Left forelimb (tissue), 1 donor: Measurements from ENCODE around the gene RPA1.
"Not testable (repeated sequence)": the region's sequence is repeated elsewhere in the genome, so short reads cannot be mapped to it uniquely, and the experiment has no call there.

Source experiments
- DNase-seq: peaks from one replicate; pipeline ENCODE4 v3.0.0-alpha.2; 2018; ENCODE audit warnings: low spot score

Gene RPA1

GRCh38 chr17:1878419-1879121, 48.8 kb downstream of the RPA1 start:
- no peak for DNase-seq

GRCh38 chr17:1880851-1881630, 51.2 kb downstream of the RPA1 start:
- DNase-seq, result no peak

- no peak for DNase-seq
Measured at GRCh38 chr17:1882836-1883235, 53.0 kb downstream of the RPA1 start.

GRCh38 chr17:1883536-1883935, 53.7 kb downstream of the RPA1 start:
- DNase-seq, result no peak

- no peak for DNase-seq
Measured at GRCh38 chr17:1888741-1889140, 58.9 kb downstream of the RPA1 start.

- no peak for DNase-seq
Measured at GRCh38 chr17:1890758-1891450, 61.1 kb downstream of the RPA1 start.

GRCh38 chr17:1894753-1895339, 65.0 kb downstream of the RPA1 start:
- DNase-seq, result no peak

- DNase-seq, result not testable (repeated sequence)
Measured at GRCh38 chr17:1895479-1895878, 65.7 kb downstream of the RPA1 start.

- no peak for DNase-seq
Measured at GRCh38 chr17:1896243-1897104, 66.7 kb downstream of the RPA1 start.

GRCh38 chr17:1897105-1897656, 67.4 kb downstream of the RPA1 start:
- no peak for DNase-seq

GRCh38 chr17:1898332-1898731, 68.5 kb downstream of the RPA1 start:
- no peak for DNase-seq

GRCh38 chr17:1898872-1899271, 69.1 kb downstream of the RPA1 start:
- DNase-seq, result no peak

GRCh38 chr17:1899403-1900000, 69.7 kb downstream of the RPA1 start:
- no peak for DNase-seq

- DNase-seq, result no peak
Measured at GRCh38 chr17:1904273-1905182, 74.7 kb downstream of the RPA1 start.

- no peak for DNase-seq
Measured at GRCh38 chr17:1905190-1905913, 75.5 kb downstream of the RPA1 start.

- DNase-seq, result no peak
Measured at GRCh38 chr17:1906662-1907101, 76.9 kb downstream of the RPA1 start.

GRCh38 chr17:1907216-1907631, 77.4 kb downstream of the RPA1 start:
- no peak for DNase-seq

- no peak for DNase-seq
Measured at GRCh38 chr17:1907909-1908698, 78.3 kb downstream of the RPA1 start.
